ENCODE measurements around the gene ZBTB43. TPM values are rescaled to one million over a fixed set of nuclear protein-coding genes. Genes with fewer than 3 reads are reported as not detected.

ZBTB43 gene
- total and polyA plus RNA-seq, 4 experiments from 2014 or later: 8.2 to 22.7 (median 15.7) TPM

DNA sequence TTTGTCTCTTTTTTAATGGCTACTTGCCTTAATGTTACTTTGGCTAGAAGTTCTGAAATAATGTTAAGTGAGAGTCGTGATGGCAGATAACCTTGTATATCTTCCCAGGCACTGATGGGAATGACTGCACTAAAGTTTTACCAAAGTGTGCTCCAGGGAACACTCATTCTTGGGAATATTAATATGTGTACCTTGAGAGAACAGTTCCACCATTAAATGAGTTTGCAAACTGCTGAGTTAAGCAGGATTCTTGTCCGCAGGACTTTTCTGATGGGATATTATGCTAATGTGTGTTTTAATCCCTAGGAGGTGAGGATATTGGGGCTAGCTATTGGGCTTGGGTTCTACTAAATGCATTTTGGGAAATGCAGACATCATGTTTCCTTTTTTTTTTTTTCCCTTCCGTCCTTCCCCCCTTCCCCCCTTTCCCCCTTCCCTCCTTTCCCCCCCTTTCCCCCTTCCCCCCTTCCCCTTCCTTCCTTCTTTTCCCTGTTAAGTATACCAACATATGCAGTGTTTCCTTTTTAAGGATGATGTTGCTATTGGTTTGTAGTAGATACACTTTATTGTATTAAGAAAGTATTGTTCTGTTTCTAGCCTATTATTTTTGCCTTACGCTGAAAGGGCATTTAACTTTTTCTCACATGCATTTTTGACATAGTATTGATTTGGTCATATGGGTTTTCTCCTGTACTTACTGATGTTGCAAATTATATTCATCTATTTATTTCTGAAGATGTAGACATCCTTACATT, 71.1 kb downstream of the ZBTB43 start:
- Histone ChIP-seq H3K4me3 (ENCODE audit: low read length in 2 of 2) (no peak overlapping the region), H3K27me3 (ENCODE audit: insufficient read depth, low read length) (no peaks in the 10 kb centered on the region), H3K4me1 (ENCODE audit: insufficient read depth, low read length) (peaks cover 17% of the 10 kb centered on the region), H3K9me3 (ENCODE audit: control insufficient read depth in 1 of 2, low read length in 2 of 2) (no peaks in the 10 kb centered on the region), H3K27ac (ENCODE audit: low read depth, low read length) (no peak overlapping the region), H3K36me3 (ENCODE audit: insufficient read depth, low read length) (peaks cover 19% of the 10 kb centered on the region)
- Mint-ChIP-seq H3K27me3 (no peaks in the 10 kb centered on the region), H3K36me3 (peaks cover 21 to 23% of the 10 kb centered on the region in 2 donors), H3K4me3 (no peak overlapping the region), H3K9me3 (peaks cover 0 to 2% (median 0%) of the 10 kb centered on the region in 8 donors), H3K4me1 (peaks cover 32 to 43% (median 38%) of the 10 kb centered on the region in 4 donors), H3K27ac (peak overlapping the region in 6 of 7 donors; percentile 6 to 87 (median 60))
- ChIA-PET CTCF (ENCODE audit: partially characterized antibody) (no interaction called here), POLR2A (ENCODE audit: partially characterized antibody) (no interaction called here)
- DNase-seq: no peak
- intact Hi-C loops (cut with micrococcal nuclease): no loop called here

- H3K27ac ChIP-seq (ENCODE audit: low read depth, low read length): no peak overlapping the region
- peaks cover 31 to 43% (median 37%) of the 10 kb centered on the region in 4 donors for H3K4me1 Mint-ChIP-seq
- ChIA-PET POLR2A (ENCODE audit: partially characterized antibody) (no interaction called here), CTCF (ENCODE audit: partially characterized antibody) (no interaction called here)
- intact Hi-C loops (cut with micrococcal nuclease): no loop called here
- H3K27me3 Mint-ChIP-seq: no peaks in the 10 kb centered on the region
- H3K27me3 ChIP-seq (ENCODE audit: insufficient read depth, low read length): no peaks in the 10 kb centered on the region
- no peak overlapping the region for H3K4me3 ChIP-seq (ENCODE audit: low read length in 2 of 2)
- H3K27ac Mint-ChIP-seq: peak overlapping the region in 5 of 7 donors; percentile 6 to 87 (median 57)
- H3K9me3 Mint-ChIP-seq: peaks cover 0 to 1% (median 0%) of the 10 kb centered on the region in 8 donors
- H3K4me1 ChIP-seq (ENCODE audit: insufficient read depth, low read length): peaks cover 17% of the 10 kb centered on the region
- H3K4me3 Mint-ChIP-seq: no peak overlapping the region
- H3K36me3 Mint-ChIP-seq: peaks cover 23 to 25% of the 10 kb centered on the region in 2 donors
- no peak for DNase-seq
- no peaks in the 10 kb centered on the region for H3K9me3 ChIP-seq (ENCODE audit: control insufficient read depth in 1 of 2, low read length in 2 of 2)
- H3K36me3 ChIP-seq (ENCODE audit: insufficient read depth, low read length): peaks cover 19% of the 10 kb centered on the region
Measured at GRCh38 chr9:126876531-126876930, 71.7 kb downstream of the ZBTB43 start.

- Mint-ChIP-seq H3K36me3 (peaks cover 26 to 31% of the 10 kb centered on the region in 2 donors), H3K4me1 (peaks cover 28 to 42% (median 35%) of the 10 kb centered on the region in 4 donors), H3K9me3 (peaks cover 0 to 1% (median 0%) of the 10 kb centered on the region in 8 donors), H3K4me3 (peak overlapping the region in 7 of 8 donors; percentile 32 to 79 (median 44)), H3K27ac (peak overlapping the region; percentile 49 to 87 (median 76)), H3K27me3 (no peaks in the 10 kb centered on the region)
- peak in 3 of 5 donors; percentile 17 to 31 (median 18) for DNase-seq
- intact Hi-C loops (cut with micrococcal nuclease): no loop called here
- no peaks in the 10 kb centered on the region for H3K9me3 ChIP-seq (ENCODE audit: control insufficient read depth in 1 of 2, low read length in 2 of 2)
- H3K27me3 ChIP-seq (ENCODE audit: insufficient read depth, low read length): no peaks in the 10 kb centered on the region
- H3K27ac ChIP-seq (ENCODE audit: low read depth, low read length): no peak overlapping the region
- peaks cover 22% of the 10 kb centered on the region for H3K36me3 ChIP-seq (ENCODE audit: insufficient read depth, low read length)
- POLR2A ChIA-PET (ENCODE audit: partially characterized antibody): no interaction called here
- H3K4me1 ChIP-seq (ENCODE audit: insufficient read depth, low read length): peaks cover 17% of the 10 kb centered on the region
- CTCF ChIA-PET (ENCODE audit: partially characterized antibody): no interaction called here
- H3K4me3 ChIP-seq (ENCODE audit: low read length in 2 of 2): no peak overlapping the region
Measured at GRCh38 chr9:126877418-126877817, 72.6 kb downstream of the ZBTB43 start.

DNA sequence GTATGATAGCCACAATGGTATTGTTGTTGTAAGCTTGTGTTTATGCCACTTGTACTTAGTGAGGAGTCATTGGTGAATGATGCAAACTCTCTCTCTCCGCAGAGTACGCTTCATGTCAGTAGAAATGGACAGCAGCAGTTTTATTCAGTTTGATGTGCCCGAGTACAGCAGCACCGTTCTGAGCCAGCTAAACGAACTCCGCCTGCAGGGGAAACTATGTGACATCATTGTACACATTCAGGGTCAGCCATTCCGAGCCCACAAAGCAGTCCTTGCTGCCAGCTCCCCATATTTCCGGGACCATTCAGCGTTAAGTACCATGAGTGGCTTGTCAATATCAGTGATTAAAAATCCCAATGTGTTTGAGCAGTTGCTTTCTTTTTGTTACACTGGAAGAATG, 74.4 kb downstream of the ZBTB43 start:
- ChIA-PET POLR2A (ENCODE audit: partially characterized antibody) (no interaction called here), CTCF (ENCODE audit: partially characterized antibody) (no interaction called here)
- Histone ChIP-seq H3K36me3 (ENCODE audit: insufficient read depth, low read length) (peaks cover 25% of the 10 kb centered on the region), H3K9me3 (ENCODE audit: control insufficient read depth in 1 of 2, low read length in 2 of 2) (no peaks in the 10 kb centered on the region), H3K27ac (ENCODE audit: low read depth, low read length) (no peak overlapping the region), H3K4me3 (ENCODE audit: low read length in 2 of 2) (no peak overlapping the region), H3K4me1 (ENCODE audit: insufficient read depth, low read length) (peaks cover 17% of the 10 kb centered on the region), H3K27me3 (ENCODE audit: insufficient read depth, low read length) (no peaks in the 10 kb centered on the region)
- peaks cover 26 to 35% of the 10 kb centered on the region in 2 donors for H3K36me3 Mint-ChIP-seq
- H3K27me3 Mint-ChIP-seq: no peaks in the 10 kb centered on the region
- no peaks in the 10 kb centered on the region for H3K9me3 Mint-ChIP-seq
- intact Hi-C loops (cut with micrococcal nuclease): no loop called here
- peaks cover 23 to 39% (median 29%) of the 10 kb centered on the region in 4 donors for H3K4me1 Mint-ChIP-seq
- peak overlapping the region in 1 of 7 donors; percentile 42 for H3K27ac Mint-ChIP-seq
- no peak overlapping the region for H3K4me3 Mint-ChIP-seq
- DNase-seq: no peak

- Histone ChIP-seq H3K9me3 (ENCODE audit: control insufficient read depth in 1 of 2, low read length in 2 of 2) (no peaks in the 10 kb centered on the region), H3K27ac (ENCODE audit: low read depth, low read length) (no peak overlapping the region), H3K4me3 (ENCODE audit: low read length in 2 of 2) (no peak overlapping the region), H3K27me3 (ENCODE audit: insufficient read depth, low read length) (no peaks in the 10 kb centered on the region), H3K36me3 (ENCODE audit: insufficient read depth, low read length) (peaks cover 25% of the 10 kb centered on the region), H3K4me1 (ENCODE audit: insufficient read depth, low read length) (peaks cover 17% of the 10 kb centered on the region)
- no peak for DNase-seq
- Mint-ChIP-seq H3K36me3 (peaks cover 26 to 35% of the 10 kb centered on the region in 2 donors), H3K27ac (peak overlapping the region in 1 of 7 donors; percentile 61), H3K4me1 (peaks cover 19 to 34% (median 27%) of the 10 kb centered on the region in 4 donors), H3K27me3 (no peaks in the 10 kb centered on the region), H3K9me3 (no peaks in the 10 kb centered on the region), H3K4me3 (no peak overlapping the region)
- CTCF ChIA-PET (ENCODE audit: partially characterized antibody): no interaction called here
- intact Hi-C loops (cut with micrococcal nuclease): no loop called here
- POLR2A ChIA-PET (ENCODE audit: partially characterized antibody): no interaction called here
Measured at GRCh38 chr9:126880226-126880946, 75.5 kb downstream of the ZBTB43 start.

GRCh38 chr9:126880947-126881332, 76.1 kb downstream of the ZBTB43 start:
- intact Hi-C loops (cut with micrococcal nuclease): no loop called here
- no peak overlapping the region for H3K27ac ChIP-seq (ENCODE audit: low read depth, low read length)
- no peak for DNase-seq
- no peaks in the 10 kb centered on the region for H3K27me3 ChIP-seq (ENCODE audit: insufficient read depth, low read length)
- ChIA-PET CTCF (ENCODE audit: partially characterized antibody) (no interaction called here), POLR2A (ENCODE audit: partially characterized antibody) (no interaction called here)
- peaks cover 17% of the 10 kb centered on the region for H3K4me1 ChIP-seq (ENCODE audit: insufficient read depth, low read length)
- Mint-ChIP-seq H3K27me3 (no peaks in the 10 kb centered on the region), H3K9me3 (no peaks in the 10 kb centered on the region), H3K27ac (no peak overlapping the region), H3K4me1 (peaks cover 16 to 29% (median 23%) of the 10 kb centered on the region in 4 donors), H3K36me3 (peaks cover 26 to 35% of the 10 kb centered on the region in 2 donors), H3K4me3 (no peak overlapping the region)
- no peak overlapping the region for H3K4me3 ChIP-seq (ENCODE audit: low read length in 2 of 2)
- no peaks in the 10 kb centered on the region for H3K9me3 ChIP-seq (ENCODE audit: control insufficient read depth in 1 of 2, low read length in 2 of 2)
- peaks cover 25% of the 10 kb centered on the region for H3K36me3 ChIP-seq (ENCODE audit: insufficient read depth, low read length)

GRCh38 chr9:126882746-126883145, 77.9 kb downstream of the ZBTB43 start:
- CTCF ChIA-PET (ENCODE audit: partially characterized antibody): no interaction called here
- Mint-ChIP-seq H3K4me3 (no peak overlapping the region), H3K4me1 (peaks cover 1 to 11% (median 6%) of the 10 kb centered on the region in 4 donors)

More at GRCh38 chr9:126882746-126883145, 77.9 kb downstream of the ZBTB43 start:
- no peak for DNase-seq
- Mint-ChIP-seq H3K36me3 (peaks cover 26 to 37% of the 10 kb centered on the region in 2 donors), H3K27me3 (no peaks in the 10 kb centered on the region), H3K9me3 (no peaks in the 10 kb centered on the region), H3K27ac (no peak overlapping the region)
- Histone ChIP-seq H3K36me3 (ENCODE audit: insufficient read depth, low read length) (peaks cover 25% of the 10 kb centered on the region), H3K4me3 (ENCODE audit: low read length in 2 of 2) (no peak overlapping the region), H3K4me1 (ENCODE audit: insufficient read depth, low read length) (peaks cover 4% of the 10 kb centered on the region), H3K27ac (ENCODE audit: low read depth, low read length) (no peak overlapping the region), H3K9me3 (ENCODE audit: control insufficient read depth in 1 of 2, low read length in 2 of 2) (no peaks in the 10 kb centered on the region), H3K27me3 (ENCODE audit: insufficient read depth, low read length) (no peaks in the 10 kb centered on the region)
- intact Hi-C loops (cut with micrococcal nuclease): no loop called here
- POLR2A ChIA-PET (ENCODE audit: partially characterized antibody): no interaction called here
